ENCODE measurements around the gene RANBP17.

DNA sequence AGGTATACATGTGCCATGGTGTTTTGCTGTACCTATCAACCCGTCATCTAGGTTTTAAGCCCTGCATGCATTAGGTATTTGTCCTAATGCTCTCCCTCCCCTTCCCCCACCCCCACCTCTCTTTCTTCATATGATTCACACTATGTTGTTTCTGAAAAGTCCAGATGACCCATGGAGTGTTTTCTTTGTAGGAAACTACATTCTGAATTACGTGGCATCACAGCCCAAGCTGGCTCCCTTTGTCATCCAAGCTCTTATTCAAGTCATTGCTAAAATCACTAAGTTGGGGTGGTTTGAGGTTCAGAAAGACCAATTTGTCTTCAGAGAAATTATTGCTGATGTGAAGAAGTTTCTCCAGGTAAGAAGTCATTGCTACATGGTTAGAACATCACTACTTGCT lies 30.4 kb downstream of the RANBP17 start:
- TF ChIP-seq, protein P1, sequence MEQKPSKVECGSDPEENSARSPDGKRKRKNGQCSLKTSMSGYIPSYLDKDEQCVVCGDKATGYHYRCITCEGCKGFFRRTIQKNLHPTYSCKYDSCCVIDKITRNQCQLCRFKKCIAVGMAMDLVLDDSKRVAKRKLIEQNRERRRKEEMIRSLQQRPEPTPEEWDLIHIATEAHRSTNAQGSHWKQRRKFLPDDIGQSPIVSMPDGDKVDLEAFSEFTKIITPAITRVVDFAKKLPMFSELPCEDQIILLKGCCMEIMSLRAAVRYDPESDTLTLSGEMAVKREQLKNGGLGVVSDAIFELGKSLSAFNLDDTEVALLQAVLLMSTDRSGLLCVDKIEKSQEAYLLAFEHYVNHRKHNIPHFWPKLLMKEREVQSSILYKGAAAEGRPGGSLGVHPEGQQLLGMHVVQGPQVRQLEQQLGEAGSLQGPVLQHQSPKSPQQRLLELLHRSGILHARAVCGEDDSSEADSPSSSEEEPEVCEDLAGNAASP (IDR thresholded peaks at IDR 0.05), result no peak
- no peak for TF ChIP-seq MXI1 (IDR thresholded peaks at IDR 0.05; ENCODE audit: low read depth, low read length)
- no peak for TF ChIP-seq HMGN3 (IDR thresholded peaks at IDR 0.05; ENCODE audit: borderline replicate concordance, extremely low read depth, insufficient read length, low read depth, low read length)
- no peak for TF ChIP-seq NCOA2 (IDR thresholded peaks at IDR 0.05; ENCODE audit: partially characterized antibody in 2 of 2)
- no peak for TF ChIP-seq EZH2 (IDR thresholded peaks at IDR 0.05; ENCODE audit: borderline replicate concordance, low read depth, low read length)
- TF ChIP-seq KAT7 (CRISPR knock-in tag; IDR thresholded peaks at IDR 0.05; ENCODE audit: borderline replicate concordance), result no peak
- TF ChIP-seq LCOR (CRISPR knock-in tag; IDR thresholded peaks at IDR 0.05), result no peak
- no peak for TF ChIP-seq PTBP1 (IDR thresholded peaks at IDR 0.05; ENCODE audit: low read depth, low read length)
- TF ChIP-seq TRIM28 (IDR thresholded peaks at IDR 0.05), result no peak
- TF ChIP-seq SPI1 (IDR thresholded peaks at IDR 0.05; ENCODE audit: borderline replicate concordance, low read depth, low read length), result no peak

All from K562 (cell line).